ENCODE measurements around the gene ZBTB45. TPM values are rescaled to one million over a fixed set of nuclear protein-coding genes. Genes with fewer than 3 reads are reported as not detected.
A peak's percentile ranks its signal among the peaks of the same experiment; 100 is the strongest.

The ZBTB45 gene
- total and polyA plus RNA-seq, 9 of the 15 experiments (the other 6 are each of a cell fraction or from before 2014, with no cell fraction given), result 0.08 to 16.1 (median 1.8) TPM

Small RNA genes lying within 50 kb of the gene (microRNA-seq; reads per million reads assigned to microRNA genes)
- 0.82 reads per million for gene MIR6807 (ENCODE audit: borderline microRNAs expressed)

Small RNA genes lying within 50 kb of the gene (small RNA-seq; reads per million reads assigned to genes)
- gene MIR6807, result 0.73 reads per million, percentile 44 among the genes with 10 or more reads in this experiment
- gene RN7SL525P, result not detected
- gene RN7SL693P, result not detected
- not detected for gene RNU6-1337P

Other genes with a start within 250 kb of the ZBTB45 start
Only the 7 nearest of the 18 such genes appear.
- gene ZNF324, start 52.7 kb downstream of the ZBTB45 start, total RNA-seq (2014; rRNA removed), result 15.4 and 15.8 TPM in 2 replicates
- 3.0 and 3.5 TPM in 2 replicates for gene ZNF324, start 52.7 kb downstream of the ZBTB45 start, total RNA-seq (2014; rRNA removed; fragmentation: Illumina TruSeq; extraction: Trizol)
- 9.6 and 11.0 TPM in 2 replicates for gene ZNF324, start 52.7 kb downstream of the ZBTB45 start, total RNA-seq (2015; rRNA removed; fragmentation: Illumina TruSeq; extraction: Trizol)
- gene ZNF324, start 52.7 kb downstream of the ZBTB45 start, total RNA-seq (2021), result 14.0 and 16.4 TPM in 2 replicates
- gene ZNF324, start 52.7 kb downstream of the ZBTB45 start, polyA plus RNA-seq (2011; rRNA removed), result 4.5 and 5.3 TPM in 2 replicates
- 4.1 and 6.9 TPM in 2 replicates for gene ZNF324, start 52.7 kb downstream of the ZBTB45 start, polyA plus RNA-seq (2014; fragmentation: Illumina TruSeq; extraction: Trizol)
- gene ZNF324, start 52.7 kb downstream of the ZBTB45 start, polyA plus RNA-seq (2014; fragmentation: Nextera tagmentation; extraction: Ambion mirVana), result 1 to 10 TPM in 1 of 2 experiments, under 1 TPM in 1; 0.92 to 1.2 TPM
- gene ZNF324, start 52.7 kb downstream of the ZBTB45 start, polyA plus RNA-seq (2014; rRNA removed), result 7.5 and 8.3 TPM in 2 replicates
- 4.2 and 4.8 TPM in 2 replicates for gene ZNF446, start 43.5 kb downstream of the ZBTB45 start, total RNA-seq (2014; rRNA removed)
- gene ZNF446, start 43.5 kb downstream of the ZBTB45 start, total RNA-seq (2014; rRNA removed; fragmentation: Illumina TruSeq; extraction: Trizol), result 0.64 and 0.95 TPM in 2 replicates
- 2.5 and 3.3 TPM in 2 replicates for gene ZNF446, start 43.5 kb downstream of the ZBTB45 start, total RNA-seq (2015; rRNA removed; fragmentation: Illumina TruSeq; extraction: Trizol)
- gene ZNF446, start 43.5 kb downstream of the ZBTB45 start, total RNA-seq (2021), result 3.5 and 4.3 TPM in 2 replicates
- 1.2 and 2.7 TPM in 2 replicates for gene ZNF446, start 43.5 kb downstream of the ZBTB45 start, polyA plus RNA-seq (2011; rRNA removed)
- gene ZNF446, start 43.5 kb downstream of the ZBTB45 start, polyA plus RNA-seq (2014; fragmentation: Illumina TruSeq; extraction: Trizol), result 1.2 and 2.4 TPM in 2 replicates
- under 1 TPM; 0.07 to 0.17 TPM for gene ZNF446, start 43.5 kb downstream of the ZBTB45 start, polyA plus RNA-seq (2014; fragmentation: Nextera tagmentation; extraction: Ambion mirVana)
- 2.6 and 3.9 TPM in 2 replicates for gene ZNF446, start 43.5 kb downstream of the ZBTB45 start, polyA plus RNA-seq (2014; rRNA removed)
- gene SLC27A5, start 7.8 kb downstream of the ZBTB45 start, total RNA-seq (2014; rRNA removed), result 101 and 152 TPM in 2 replicates
- 29.4 and 48.4 TPM in 2 replicates for gene SLC27A5, start 7.8 kb downstream of the ZBTB45 start, total RNA-seq (2014; rRNA removed; fragmentation: Illumina TruSeq; extraction: Trizol)
- 42.2 and 45.2 TPM in 2 replicates for gene SLC27A5, start 7.8 kb downstream of the ZBTB45 start, total RNA-seq (2015; rRNA removed; fragmentation: Illumina TruSeq; extraction: Trizol)
- 58.2 and 67.5 TPM in 2 replicates for gene SLC27A5, start 7.8 kb downstream of the ZBTB45 start, total RNA-seq (2021)
- gene SLC27A5, start 7.8 kb downstream of the ZBTB45 start, polyA plus RNA-seq (2011; rRNA removed), result 64.7 and 86.6 TPM in 2 replicates
- gene SLC27A5, start 7.8 kb downstream of the ZBTB45 start, polyA plus RNA-seq (2014; fragmentation: Illumina TruSeq; extraction: Trizol), result 56.9 and 85.4 TPM in 2 replicates
- 100 to 1,000 TPM; 316 to 318 TPM for gene SLC27A5, start 7.8 kb downstream of the ZBTB45 start, polyA plus RNA-seq (2014; fragmentation: Nextera tagmentation; extraction: Ambion mirVana)
- 89.7 and 116 TPM in 2 replicates for gene SLC27A5, start 7.8 kb downstream of the ZBTB45 start, polyA plus RNA-seq (2014; rRNA removed)
- 779 and 1,386 TPM in 2 replicates for gene TRIM28, start 24.3 kb upstream of the ZBTB45 start, total RNA-seq (2014; rRNA removed)
- gene TRIM28, start 24.3 kb upstream of the ZBTB45 start, total RNA-seq (2014; rRNA removed; fragmentation: Illumina TruSeq; extraction: Trizol), result 358 and 467 TPM in 2 replicates
- 523 and 570 TPM in 2 replicates for gene TRIM28, start 24.3 kb upstream of the ZBTB45 start, total RNA-seq (2015; rRNA removed; fragmentation: Illumina TruSeq; extraction: Trizol)
- gene TRIM28, start 24.3 kb upstream of the ZBTB45 start, total RNA-seq (2021), result 752 and 797 TPM in 2 replicates
- 434 and 1,024 TPM in 2 replicates for gene TRIM28, start 24.3 kb upstream of the ZBTB45 start, polyA plus RNA-seq (2011; rRNA removed)
- 640 and 764 TPM in 2 replicates for gene TRIM28, start 24.3 kb upstream of the ZBTB45 start, polyA plus RNA-seq (2014; fragmentation: Illumina TruSeq; extraction: Trizol)
- gene TRIM28, start 24.3 kb upstream of the ZBTB45 start, polyA plus RNA-seq (2014; fragmentation: Nextera tagmentation; extraction: Ambion mirVana), result 10 to 100 TPM; 12.1 to 29.3 TPM
- gene TRIM28, start 24.3 kb upstream of the ZBTB45 start, polyA plus RNA-seq (2014; rRNA removed), result 490 and 541 TPM in 2 replicates
- 127 and 142 TPM in 2 replicates for gene CHMP2A, start 35.3 kb upstream of the ZBTB45 start, total RNA-seq (2014; rRNA removed)
- 49.3 and 58.4 TPM in 2 replicates for gene CHMP2A, start 35.3 kb upstream of the ZBTB45 start, total RNA-seq (2014; rRNA removed; fragmentation: Illumina TruSeq; extraction: Trizol)
- gene CHMP2A, start 35.3 kb upstream of the ZBTB45 start, total RNA-seq (2015; rRNA removed; fragmentation: Illumina TruSeq; extraction: Trizol), result 86.9 and 87.2 TPM in 2 replicates
- gene CHMP2A, start 35.3 kb upstream of the ZBTB45 start, total RNA-seq (2021), result 88.4 and 89.8 TPM in 2 replicates
- gene CHMP2A, start 35.3 kb upstream of the ZBTB45 start, polyA plus RNA-seq (2011; rRNA removed), result 81.7 and 86.7 TPM in 2 replicates
- gene CHMP2A, start 35.3 kb upstream of the ZBTB45 start, polyA plus RNA-seq (2014; fragmentation: Illumina TruSeq; extraction: Trizol), result 110 and 112 TPM in 2 replicates
- gene CHMP2A, start 35.3 kb upstream of the ZBTB45 start, polyA plus RNA-seq (2014; fragmentation: Nextera tagmentation; extraction: Ambion mirVana), result 10 to 100 TPM; 57.6 to 71.1 TPM
- gene CHMP2A, start 35.3 kb upstream of the ZBTB45 start, polyA plus RNA-seq (2014; rRNA removed), result 154 and 159 TPM in 2 replicates
- gene UBE2M, start 38.8 kb upstream of the ZBTB45 start, total RNA-seq (2014; rRNA removed), result 101 and 139 TPM in 2 replicates
- 79.2 and 81.1 TPM in 2 replicates for gene UBE2M, start 38.8 kb upstream of the ZBTB45 start, total RNA-seq (2014; rRNA removed; fragmentation: Illumina TruSeq; extraction: Trizol)
- 85.7 and 86.5 TPM in 2 replicates for gene UBE2M, start 38.8 kb upstream of the ZBTB45 start, total RNA-seq (2015; rRNA removed; fragmentation: Illumina TruSeq; extraction: Trizol)
- gene UBE2M, start 38.8 kb upstream of the ZBTB45 start, total RNA-seq (2021), result 127 and 131 TPM in 2 replicates
- 92.0 and 117 TPM in 2 replicates for gene UBE2M, start 38.8 kb upstream of the ZBTB45 start, polyA plus RNA-seq (2011; rRNA removed)
- 137 and 163 TPM in 2 replicates for gene UBE2M, start 38.8 kb upstream of the ZBTB45 start, polyA plus RNA-seq (2014; fragmentation: Illumina TruSeq; extraction: Trizol)
- gene UBE2M, start 38.8 kb upstream of the ZBTB45 start, polyA plus RNA-seq (2014; fragmentation: Nextera tagmentation; extraction: Ambion mirVana), result 1 to 10 TPM in 1 of 2 experiments, under 1 TPM in 1; 0.92 to 1.5 TPM
- 84.8 and 96.4 TPM in 2 replicates for gene UBE2M, start 38.8 kb upstream of the ZBTB45 start, polyA plus RNA-seq (2014; rRNA removed)
- gene MZF1, start 53.5 kb upstream of the ZBTB45 start, total RNA-seq (2014; rRNA removed), result 11.5 and 13.3 TPM in 2 replicates
- 5.7 and 6.5 TPM in 2 replicates for gene MZF1, start 53.5 kb upstream of the ZBTB45 start, total RNA-seq (2014; rRNA removed; fragmentation: Illumina TruSeq; extraction: Trizol)
- gene MZF1, start 53.5 kb upstream of the ZBTB45 start, total RNA-seq (2015; rRNA removed; fragmentation: Illumina TruSeq; extraction: Trizol), result 7.2 and 8.3 TPM in 2 replicates
- gene MZF1, start 53.5 kb upstream of the ZBTB45 start, total RNA-seq (2021), result 18.8 and 19.8 TPM in 2 replicates
- 17.0 and 25.4 TPM in 2 replicates for gene MZF1, start 53.5 kb upstream of the ZBTB45 start, polyA plus RNA-seq (2011; rRNA removed)
- 13.4 and 15.1 TPM in 2 replicates for gene MZF1, start 53.5 kb upstream of the ZBTB45 start, polyA plus RNA-seq (2014; fragmentation: Illumina TruSeq; extraction: Trizol)
- 1 to 10 TPM in 1 of 2 experiments, under 1 TPM in 1; 0.31 to 1.6 TPM for gene MZF1, start 53.5 kb upstream of the ZBTB45 start, polyA plus RNA-seq (2014; fragmentation: Nextera tagmentation; extraction: Ambion mirVana)
- 28.2 and 29.3 TPM in 2 replicates for gene MZF1, start 53.5 kb upstream of the ZBTB45 start, polyA plus RNA-seq (2014; rRNA removed)

Measured in K562 (cell line).